NB4 (cell line): Measurements from ENCODE around the gene ARAP3.

Experiments
- DNase-seq: peaks from one replicate; pipeline ENCODE4 v3.0.0; 2010; ENCODE audit warnings: low read depth
- H3K4me3 ChIP-seq: one replicate; pipeline ENCODE4 v1.5.1; 2011; ENCODE audit warnings: mild to moderate bottlenecking, low read depth, low read length, moderate library complexity
- MYC ChIP-seq: IDR thresholded peaks from 2 replicates; pipeline ENCODE4 v1.6.1; 2011; ENCODE audit warnings: low read depth, low read length
- POLR2A ChIP-seq: IDR thresholded peaks from 2 replicates; pipeline ENCODE4 v1.6.1; 2011; ENCODE audit warnings: mild to moderate bottlenecking; ENCODE audit not compliant: insufficient read length; ENCODE audit errors: extremely low read depth
- TF ChIP-seq, protein P1 (sequence below): IDR thresholded peaks from one replicate; pipeline ENCODE4 v1.5.1; 2012; ENCODE audit warnings: low read depth, low read length
- TF ChIP-seq, protein P2 (sequence below): IDR thresholded peaks from 2 replicates; pipeline ENCODE4 v1.6.1; 2011; ENCODE audit warnings: low read depth, low read length

Gene ARAP3

DNA sequence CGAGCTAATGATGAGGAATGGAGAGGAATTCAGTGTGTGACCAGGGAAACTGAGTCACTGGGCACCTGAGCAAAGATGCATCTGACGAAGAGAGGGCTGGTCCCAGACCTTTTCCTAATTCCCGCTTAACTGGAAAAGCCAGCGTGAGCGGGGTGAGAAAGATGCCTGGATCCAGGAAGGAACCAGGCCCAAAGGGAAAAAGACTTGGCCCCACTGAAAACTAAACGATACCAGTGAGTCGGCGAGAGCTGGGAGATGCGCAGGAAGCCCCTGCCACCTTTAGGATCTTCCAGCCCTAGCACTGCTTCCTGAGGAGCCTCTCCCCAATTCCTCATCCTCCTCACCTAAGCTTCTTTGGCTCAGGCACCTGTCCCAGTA lies 30.3 kb downstream of the ARAP3 start:
- no peak for TF ChIP-seq POLR2A
- TF ChIP-seq, protein P1, sequence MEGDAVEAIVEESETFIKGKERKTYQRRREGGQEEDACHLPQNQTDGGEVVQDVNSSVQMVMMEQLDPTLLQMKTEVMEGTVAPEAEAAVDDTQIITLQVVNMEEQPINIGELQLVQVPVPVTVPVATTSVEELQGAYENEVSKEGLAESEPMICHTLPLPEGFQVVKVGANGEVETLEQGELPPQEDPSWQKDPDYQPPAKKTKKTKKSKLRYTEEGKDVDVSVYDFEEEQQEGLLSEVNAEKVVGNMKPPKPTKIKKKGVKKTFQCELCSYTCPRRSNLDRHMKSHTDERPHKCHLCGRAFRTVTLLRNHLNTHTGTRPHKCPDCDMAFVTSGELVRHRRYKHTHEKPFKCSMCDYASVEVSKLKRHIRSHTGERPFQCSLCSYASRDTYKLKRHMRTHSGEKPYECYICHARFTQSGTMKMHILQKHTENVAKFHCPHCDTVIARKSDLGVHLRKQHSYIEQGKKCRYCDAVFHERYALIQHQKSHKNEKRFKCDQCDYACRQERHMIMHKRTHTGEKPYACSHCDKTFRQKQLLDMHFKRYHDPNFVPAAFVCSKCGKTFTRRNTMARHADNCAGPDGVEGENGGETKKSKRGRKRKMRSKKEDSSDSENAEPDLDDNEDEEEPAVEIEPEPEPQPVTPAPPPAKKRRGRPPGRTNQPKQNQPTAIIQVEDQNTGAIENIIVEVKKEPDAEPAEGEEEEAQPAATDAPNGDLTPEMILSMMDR, result no peak
- no peak for TF ChIP-seq MYC
- TF ChIP-seq, protein P2, sequence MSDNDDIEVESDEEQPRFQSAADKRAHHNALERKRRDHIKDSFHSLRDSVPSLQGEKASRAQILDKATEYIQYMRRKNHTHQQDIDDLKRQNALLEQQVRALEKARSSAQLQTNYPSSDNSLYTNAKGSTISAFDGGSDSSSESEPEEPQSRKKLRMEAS, result no peak
- H3K4me3 ChIP-seq, result peak overlapping the region; percentile 32
- no peak for DNase-seq

DNA sequence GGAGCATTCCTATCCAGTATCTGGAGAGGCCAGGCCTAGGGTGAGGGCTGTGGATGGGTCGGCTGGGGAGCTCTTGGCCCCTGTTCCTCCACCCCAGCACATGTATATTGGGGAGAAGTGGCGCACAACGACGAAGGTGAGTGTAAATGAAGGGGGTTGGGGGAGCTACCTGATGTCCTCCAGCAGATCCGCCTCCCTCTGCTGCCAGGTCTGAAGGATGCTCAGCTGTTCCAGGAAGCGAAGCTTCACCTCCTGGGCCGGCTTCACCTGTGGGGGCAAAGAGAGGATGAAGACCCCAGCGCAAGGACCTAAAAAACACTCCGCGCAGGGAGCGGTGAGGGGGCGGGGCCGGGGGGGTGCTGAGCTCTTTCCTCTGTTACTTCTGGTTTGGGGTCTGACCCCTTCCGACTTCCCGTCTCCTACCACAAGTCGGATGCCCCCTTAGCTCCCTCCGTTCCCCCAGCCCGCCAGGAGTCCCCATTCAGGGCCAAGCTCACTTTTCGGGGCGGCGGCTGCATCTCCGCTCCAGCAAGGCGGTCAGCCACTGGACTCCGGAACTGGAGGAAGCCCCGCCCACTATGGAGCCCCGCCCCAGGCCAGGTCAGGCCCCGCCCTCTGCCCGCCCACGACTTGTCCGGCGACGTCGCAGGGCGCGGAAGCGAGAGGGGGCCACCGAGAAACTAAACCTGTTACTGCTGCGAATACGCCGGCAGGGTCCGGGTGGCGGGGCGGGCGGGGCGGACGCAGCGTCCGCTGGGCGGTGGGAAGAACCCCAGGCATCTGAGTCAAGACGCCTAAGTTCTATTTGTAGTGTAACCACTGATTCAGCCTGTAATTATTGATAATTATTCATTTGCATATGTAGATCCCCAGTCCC lies 30.9 kb downstream of the ARAP3 start, which contains the start of gene FCHSD1:
TSS of gene FCHSD1 (minus strand) at position 568 of the 877 bp plus-strand sequence. CDS start at position 518, 50 bp downstream.
- peak within 1 kb of the TSS; percentile 32 for H3K4me3 ChIP-seq
- peak; percentile 73 for DNase-seq
- TF ChIP-seq, protein P2, result no peak
- TF ChIP-seq, protein P1, result no peak
- TF ChIP-seq POLR2A (no peak), MYC (no peak)

DNA sequence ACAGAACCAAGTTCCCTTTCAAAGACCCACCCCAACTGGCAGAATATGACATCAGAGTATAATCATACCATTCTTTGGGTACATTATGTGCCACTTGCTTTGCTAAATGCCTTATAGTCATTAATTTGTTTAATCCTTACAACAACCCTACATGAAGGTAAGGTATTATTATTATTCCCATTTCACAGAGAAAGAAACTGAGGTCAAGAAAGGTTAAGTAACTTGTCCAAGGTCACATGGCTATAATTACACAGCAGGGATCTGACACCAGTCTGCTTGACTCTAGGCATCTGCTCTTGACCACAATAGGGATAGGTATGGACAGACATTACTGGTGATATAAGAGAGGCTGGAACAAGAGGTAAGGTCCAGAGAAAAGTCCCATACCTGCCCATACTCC lies 32.1 kb downstream of the ARAP3 start:
- TF ChIP-seq, protein P2, result no peak
- TF ChIP-seq MYC (no peak), POLR2A (no peak)
- TF ChIP-seq, protein P1, result no peak
- H3K4me3 ChIP-seq, result no peak overlapping the region
- no peak for DNase-seq

DNA sequence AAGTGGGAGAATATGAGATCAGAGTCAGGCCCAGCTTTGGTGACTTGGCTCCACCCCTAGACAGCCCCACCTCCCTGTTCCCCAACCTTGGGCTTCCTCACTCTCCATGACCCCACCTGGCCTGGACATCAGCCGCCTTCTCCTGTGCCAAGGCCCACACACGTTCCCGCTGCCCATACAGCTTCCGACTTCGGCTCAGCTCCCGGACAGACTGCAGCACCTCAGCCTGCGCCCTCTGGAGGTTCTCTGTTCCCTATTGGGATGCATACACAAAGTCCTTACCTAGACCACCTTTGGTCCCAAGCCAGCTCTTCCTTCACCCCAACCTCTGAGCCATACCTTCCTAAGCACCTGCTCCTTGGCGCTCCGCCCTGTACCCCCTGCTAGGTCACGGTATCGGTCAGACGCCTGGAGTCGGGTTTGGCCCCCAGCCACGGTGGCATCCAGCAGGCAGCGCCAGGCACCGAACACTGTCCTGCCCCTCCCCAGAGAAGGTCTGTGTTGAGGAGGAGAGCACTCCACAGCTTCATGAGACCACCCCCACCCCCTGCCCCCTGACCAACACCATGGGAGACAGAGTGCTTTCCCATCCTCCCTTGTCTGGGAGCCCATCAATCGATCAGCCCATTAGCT lies 32.9 kb downstream of the ARAP3 start:
- TF ChIP-seq MYC, result no peak
- TF ChIP-seq, protein P1, result no peak
- TF ChIP-seq, protein P2, result no peak
- TF ChIP-seq POLR2A, result no peak
- no peak for DNase-seq
- no peak overlapping the region for H3K4me3 ChIP-seq

DNA sequence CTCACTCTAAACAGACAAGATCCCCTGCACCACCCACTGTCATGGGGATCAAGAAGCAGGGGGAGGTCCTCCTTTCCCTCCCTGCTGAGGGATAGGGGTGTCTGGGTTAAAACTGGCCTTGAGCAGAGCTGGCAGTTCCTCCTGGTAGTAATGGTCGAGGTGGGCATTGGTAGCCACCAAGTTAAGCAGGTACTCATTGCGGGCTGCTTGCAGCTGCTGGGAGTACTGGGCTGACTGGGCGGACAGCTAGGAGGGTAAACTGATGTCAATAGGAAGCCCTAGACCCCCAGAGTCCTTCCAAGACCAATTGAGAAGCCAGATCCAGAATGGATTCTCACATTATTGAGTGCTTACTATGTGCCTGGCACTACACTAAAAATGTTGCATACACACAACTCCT lies 34.2 kb downstream of the ARAP3 start:
- no peak for DNase-seq

More for the DNA sequence above, 34.2 kb downstream of the ARAP3 start:
- H3K4me3 ChIP-seq, result no peak overlapping the region
- TF ChIP-seq POLR2A (no peak), MYC (no peak)
- TF ChIP-seq, protein P1, result no peak
- TF ChIP-seq, protein P2, result no peak
